CD14-positive monocyte (primary cell): Measurements from ENCODE around the gene HNF4A. TPM values are rescaled to one million over a fixed set of nuclear protein-coding genes. Genes with fewer than 3 reads are reported as not detected.

Experiments used
- DNase-seq, 3 donors: peaks; one replicate each; pipeline ENCODE4 v3.0.0-alpha.2; 2011 to 2022
- H2AFZ ChIP-seq: 2 replicates; pipeline ENCODE4 v1.6.0; 2012; ENCODE audit warnings: mild to moderate bottlenecking, low read depth, low read length, inconsistent platforms; ENCODE audit not compliant: insufficient read depth, poor library complexity, severe bottlenecking
- H3K27ac ChIP-seq, 2 donors: 1 replicate in 1 of 2; 2 replicates in 1 of 2; pipeline ENCODE4 v1.5.1; 2012 to 2013; ENCODE audit warnings: low read length in 2 of 2, control low read depth in 1 of 2, inconsistent platforms in 1 of 2, low read depth in 1 of 2, mild to moderate bottlenecking in 1 of 2
- H3K27me3 ChIP-seq, 2 donors: one replicate each; pipeline versions ENCODE4 v1.6.0 to v1.6.1; 2011 to 2013; ENCODE audit warnings: low read length in 2 of 2; ENCODE audit not compliant: control insufficient read depth in 2 of 2, insufficient read depth in 2 of 2
- H3K36me3 ChIP-seq, 2 donors: replicated peaks in 1 of 2; 1 replicate in 1 of 2; 2 replicates in 1 of 2; pipeline versions ENCODE4 v1.5.1 to v1.6.1; 2012 to 2013; ENCODE audit warnings: low read length in 2 of 2, control low read depth in 1 of 2, inconsistent platforms in 1 of 2, mild to moderate bottlenecking in 1 of 2; ENCODE audit not compliant: insufficient read depth in 2 of 2, control insufficient read depth in 1 of 2
- H3K4me1 ChIP-seq, 2 donors: 1 replicate in 1 of 2; 2 replicates in 1 of 2; pipeline versions ENCODE4 v1.5.1 to v1.6.1; 2012 to 2013; ENCODE audit warnings: low read length in 2 of 2, control low read depth in 1 of 2, inconsistent platforms in 1 of 2, mild to moderate bottlenecking in 1 of 2, moderate library complexity in 1 of 2; ENCODE audit not compliant: insufficient read depth in 2 of 2, control insufficient read depth in 1 of 2
- H3K4me2 ChIP-seq: replicated peaks from 2 replicates; pipeline ENCODE3; 2012; ENCODE audit warnings: low read length, moderate library complexity, mild to moderate bottlenecking; ENCODE audit not compliant: poor library complexity, severe bottlenecking; ENCODE audit errors: extremely low read depth
- H3K4me3 ChIP-seq, 3 experiments: fragments of 200-600 bp in 1 of 3; sonication (generic) in 1 of 3; replicated peaks in 1 of 3; 1 replicate in 2 of 3; 2 replicates in 1 of 3; pipeline ENCODE4 v1.5.1; 2011 to 2013; ENCODE audit warnings: low read length in 3 of 3, mild to moderate bottlenecking in 3 of 3, control low read depth in 2 of 3, low read depth in 2 of 3, inconsistent platforms in 1 of 3, moderate library complexity in 1 of 3
- H3K79me2 ChIP-seq: 2 replicates; pipeline ENCODE4 v1.6.0; 2012; ENCODE audit warnings: mild to moderate bottlenecking, control low read depth, inconsistent platforms, low read length, moderate library complexity; ENCODE audit not compliant: insufficient read depth
- H3K9ac ChIP-seq: 2 replicates; pipeline ENCODE4 v1.6.0; 2017; ENCODE audit warnings: low read length, mild to moderate bottlenecking; ENCODE audit not compliant: insufficient read depth, poor library complexity, severe bottlenecking
- H3K9me3 ChIP-seq, 2 donors: replicated peaks in 1 of 2; 1 replicate in 1 of 2; 2 replicates in 1 of 2; pipeline versions ENCODE4 v1.5.1 to v1.6.1; 2012 to 2013; ENCODE audit warnings: low read length in 2 of 2, control low read depth in 1 of 2; ENCODE audit not compliant: control insufficient read depth in 1 of 2, insufficient read depth in 1 of 2
- H4K20me1 ChIP-seq: 2 replicates; pipeline ENCODE4 v1.6.0; 2012; ENCODE audit warnings: mild to moderate bottlenecking, low read length, control low read depth, moderate library complexity; ENCODE audit not compliant: insufficient read depth
- H3K27ac Mint-ChIP-seq, 7 donors: one replicate each; pipeline ENCODE4 v1.8.0; 2020; ENCODE audit warnings: mild to moderate bottlenecking in 7 of 7, mixed read lengths in 7 of 7, moderate library complexity in 6 of 7, inconsistent platforms in 2 of 7
- H3K27me3 Mint-ChIP-seq, 3 donors: one replicate each; pipeline ENCODE4 v1.8.0; 2021 to 2022; ENCODE audit warnings: low read depth in 3 of 3, mild to moderate bottlenecking in 3 of 3, mixed read lengths in 3 of 3, moderate library complexity in 3 of 3, inconsistent platforms in 1 of 3
- H3K36me3 Mint-ChIP-seq, 2 donors: one replicate each; pipeline ENCODE4 v1.8.0; 2020; ENCODE audit warnings: mixed read lengths in 2 of 2, inconsistent platforms in 1 of 2, mild to moderate bottlenecking in 1 of 2
- H3K4me1 Mint-ChIP-seq: one replicate; pipeline ENCODE4 v1.8.0; 2020; ENCODE audit warnings: mild to moderate bottlenecking, mixed read lengths
- H3K4me3 Mint-ChIP-seq, 2 donors: one replicate each; pipeline ENCODE4 v1.8.0; 2020; ENCODE audit warnings: mild to moderate bottlenecking in 2 of 2, mixed read lengths in 2 of 2, moderate library complexity in 1 of 2
- H3K9me3 Mint-ChIP-seq, 7 donors: one replicate each; pipeline ENCODE4 v1.8.0; 2020 to 2022; ENCODE audit warnings: mixed read lengths in 7 of 7, mild to moderate bottlenecking in 6 of 7, moderate library complexity in 6 of 7, inconsistent platforms in 2 of 7
- CTCF ChIP-seq: fragments of 200-600 bp; IDR thresholded peaks from one replicate; pipeline ENCODE4 v1.8.0; 2022; ENCODE audit warnings: antibody characterized with exemption, mild to moderate bottlenecking
- WGBS: methylation state at CpG from one replicate; pipeline ENCODE4 v1.1.5; 2013; ENCODE audit warnings: missing lambda C conversion rate; ENCODE audit not compliant: insufficient coverage; 5-methylcytosine and 5-hydroxymethylcytosine counted together
- intact Hi-C, 2 donors: fragments of 100-400 bp; cut with micrococcal nuclease; formaldehyde crosslinking; loops; one replicate each; pipeline versions ENCODE4 v1.15.0 to v1.15.1; 2023
- polyA plus RNA-seq, 3 donors: library from polyadenylated mRNA; depleted of rRNA in 1 of 3; unstranded in 2 of 3; stranded (reverse) in 1 of 3; fragments of 300-500 nt in 2 of 3; fragments of >200 nt in 1 of 3; fragmentation: Illumina TruSeq in 2 of 3; gene quantifications; 1 replicate in 2 of 3; 2 replicates in 1 of 3; pipeline ENCODE4 v1.2.3, GENCODE V29; 2012 to 2021

HNF4A gene
- polyA plus RNA-seq, 3 donors = not detected

DNA sequence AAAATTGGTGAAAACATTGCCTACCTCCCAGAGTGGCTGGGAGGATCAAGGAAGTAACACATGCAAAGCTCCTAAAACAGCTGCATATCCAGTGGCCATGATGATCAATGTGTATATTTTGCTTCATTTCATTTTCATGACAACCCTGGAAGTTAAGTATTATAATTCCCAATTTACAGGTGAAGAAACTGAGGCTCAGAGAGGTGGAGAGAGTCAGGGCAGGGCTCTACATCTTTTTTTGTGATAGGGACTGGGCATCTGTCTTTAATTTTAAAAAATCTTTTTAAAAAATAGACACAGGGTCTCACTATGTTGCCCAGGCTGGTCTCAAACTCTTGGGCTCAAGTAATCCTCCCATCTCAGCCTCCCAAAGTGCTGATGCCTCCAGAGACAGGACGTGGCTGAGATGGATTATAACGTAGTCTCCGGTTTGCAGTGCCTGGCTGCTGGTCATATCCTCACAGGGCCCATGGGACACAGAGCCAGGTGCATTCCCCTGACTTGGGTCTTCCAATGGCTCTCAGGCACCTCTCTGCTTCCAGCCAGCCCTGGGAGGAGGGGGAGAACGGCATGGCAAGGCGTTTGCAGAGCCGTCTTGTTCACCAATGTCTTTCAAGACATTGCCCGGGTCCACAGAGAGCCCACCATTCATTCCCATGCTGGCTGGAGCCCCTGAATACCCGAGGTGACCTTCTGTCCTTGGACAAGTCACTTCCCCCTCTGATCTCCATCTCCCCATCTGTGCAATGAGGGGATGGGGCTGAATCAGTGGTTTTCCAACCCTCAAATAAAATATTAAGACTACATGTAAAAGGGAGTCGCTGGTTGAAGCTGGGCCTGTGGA is 38.3 kb downstream of the HNF4A start:
- Histone ChIP-seq H2AFZ (no peak overlapping the region), H3K27ac (no peak overlapping the region), H3K9ac (no peak overlapping the region), H3K4me2 (no peak overlapping the region), H3K79me2 (no peaks in the 10 kb centered on the region), H3K4me3 (no peak overlapping the region), H4K20me1 (no peaks in the 10 kb centered on the region), H3K36me3 (no peaks in the 10 kb centered on the region), H3K4me1 (peaks cover 0 to under 1% of the 10 kb centered on the region in 2 donors), H3K9me3 (no peaks in the 10 kb centered on the region), H3K27me3 (peaks cover 0 to 4% of the 10 kb centered on the region in 2 donors)
- Mint-ChIP-seq H3K27me3 (peaks cover 4 to 11% (median 9%) of the 10 kb centered on the region in 3 donors), H3K4me1 (peaks cover 8% of the 10 kb centered on the region), H3K36me3 (no peaks in the 10 kb centered on the region), H3K27ac (no peak overlapping the region), H3K4me3 (no peak overlapping the region), H3K9me3 (peaks cover 0 to 2% (median 0%) of the 10 kb centered on the region in 7 donors)
- WGBS = 83% methylated on average over 6 of the region's 9 CpGs
- intact Hi-C loops = no loop called here
- no peak for TF ChIP-seq CTCF
- no peak for DNase-seq

DNA sequence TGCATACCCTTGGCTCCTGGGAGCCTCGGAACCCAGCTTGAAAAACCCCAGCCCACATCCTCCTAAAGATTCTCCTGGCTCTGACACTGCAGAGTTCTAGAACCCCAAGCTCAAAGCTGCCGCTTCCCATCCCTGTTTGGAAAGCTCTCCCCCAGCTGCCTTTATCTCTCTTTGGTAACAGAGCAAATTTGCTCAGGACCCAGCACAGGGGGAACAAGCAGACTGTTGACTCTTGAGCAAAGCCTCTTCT is 38.9 kb downstream of the HNF4A start:
- Histone ChIP-seq H3K27ac (no peak overlapping the region), H3K79me2 (no peaks in the 10 kb centered on the region), H3K4me1 (no peaks in the 10 kb centered on the region), H3K9ac (no peak overlapping the region), H3K9me3 (no peaks in the 10 kb centered on the region), H2AFZ (no peak overlapping the region), H3K27me3 (no peaks in the 10 kb centered on the region), H4K20me1 (no peaks in the 10 kb centered on the region), H3K36me3 (no peaks in the 10 kb centered on the region), H3K4me2 (no peak overlapping the region), H3K4me3 (no peak overlapping the region)
- Mint-ChIP-seq H3K4me3 (no peak overlapping the region), H3K27ac (no peak overlapping the region), H3K9me3 (peaks cover 0 to 2% (median 0%) of the 10 kb centered on the region in 7 donors), H3K36me3 (no peaks in the 10 kb centered on the region), H3K4me1 (peaks cover 6% of the 10 kb centered on the region), H3K27me3 (peaks cover 4 to 9% (median 9%) of the 10 kb centered on the region in 3 donors)
- no peak for DNase-seq
- TF ChIP-seq CTCF = no peak
- 53% methylated on average over 2 of the region's 2 CpGs for WGBS
- intact Hi-C loops = no loop called here
